ENCODE results near the gene GRAMD4. TPM values are rescaled to one million over a fixed set of nuclear protein-coding genes. Genes with fewer than 3 reads are reported as not detected.

GRAMD4 gene
- total and polyA plus RNA-seq, 4 donors: 16.3 to 67.7 (median 21.2) TPM

GRCh38 chr22:46675479-46675878, 55.3 kb downstream of the GRAMD4 start:
- DNase-seq: no peak
- Histone ChIP-seq H3K36me3 (ENCODE audit: control insufficient read depth in 4 of 4, insufficient read depth in 4 of 4, low read length in 4 of 4) (peaks cover 0 to 35% (median 0%) of the 10 kb centered on the region in 4 donors), H3K27ac (ENCODE audit: low read depth in 1 of 2, low read length in 1 of 2) (no peak overlapping the region)

GRCh38 chr22:46675938-46676337, 55.8 kb downstream of the GRAMD4 start:
- Histone ChIP-seq H3K4me1 (ENCODE audit: control insufficient read depth in 5 of 5, insufficient read depth in 5 of 5, low read length in 5 of 5) (peaks cover 0 to 12% (median 0%) of the 10 kb centered on the region in 5 donors), H3K27ac (ENCODE audit: low read depth in 1 of 2, low read length in 1 of 2) (no peak overlapping the region), H3K36me3 (ENCODE audit: control insufficient read depth in 4 of 4, insufficient read depth in 4 of 4, low read length in 4 of 4) (peaks cover 0 to 35% (median 0%) of the 10 kb centered on the region in 4 donors), H3K9me3 (ENCODE audit: control insufficient read depth in 4 of 4, insufficient read depth in 3 of 4, low read length in 3 of 4) (no peaks in the 10 kb centered on the region), H3K9ac (ENCODE audit: insufficient read depth in 1 of 2, low read length in 2 of 2) (no peak overlapping the region), H3K27me3 (ENCODE audit: control insufficient read depth in 3 of 3, insufficient read depth in 3 of 3, low read length in 2 of 3) (no peaks in the 10 kb centered on the region), H3K4me3 (no peak overlapping the region)
- 90 to 92% methylated on average over 16 of the region's 16 CpGs for WGBS, 2 donors
- ATAC-seq (ENCODE audit: insufficient read depth, low FRiP score): no peak
- TF ChIP-seq CTCF (IDR thresholded peaks at IDR 0.05; ENCODE audit: control extremely low read depth, extremely low read depth): no peak
- DNase-seq: no peak

More at GRCh38 chr22:46675479-46675878, 55.3 kb downstream of the GRAMD4 start:
- H3K9ac ChIP-seq (ENCODE audit: insufficient read depth in 1 of 2, low read length in 2 of 2): no peak overlapping the region
- H3K27me3 ChIP-seq (ENCODE audit: control insufficient read depth in 3 of 3, insufficient read depth in 3 of 3, low read length in 2 of 3): no peaks in the 10 kb centered on the region
- H3K4me3 ChIP-seq: no peak overlapping the region
- TF ChIP-seq CTCF (IDR thresholded peaks at IDR 0.05; ENCODE audit: control extremely low read depth, extremely low read depth): no peak
- 92 to 94% methylated on average over 13 of the region's 13 CpGs for WGBS, 2 donors
- no peaks in the 10 kb centered on the region for H3K9me3 ChIP-seq (ENCODE audit: control insufficient read depth in 4 of 4, insufficient read depth in 3 of 4, low read length in 3 of 4)
- H3K4me1 ChIP-seq (ENCODE audit: control insufficient read depth in 5 of 5, insufficient read depth in 5 of 5, low read length in 5 of 5): peaks cover 0 to 12% (median 0%) of the 10 kb centered on the region in 5 donors
- ATAC-seq (ENCODE audit: insufficient read depth, low FRiP score): no peak

GRCh38 chr22:46676479-46676878, 56.3 kb downstream of the GRAMD4 start:
- 93% methylated on average over 15 of the region's 15 CpGs for WGBS, 2 donors
- Histone ChIP-seq H3K9ac (ENCODE audit: insufficient read depth in 1 of 2, low read length in 2 of 2) (no peak overlapping the region), H3K4me3 (no peak overlapping the region), H3K36me3 (ENCODE audit: control insufficient read depth in 4 of 4, insufficient read depth in 4 of 4, low read length in 4 of 4) (peaks cover 0 to 35% (median 0%) of the 10 kb centered on the region in 4 donors), H3K9me3 (ENCODE audit: control insufficient read depth in 4 of 4, insufficient read depth in 3 of 4, low read length in 3 of 4) (no peaks in the 10 kb centered on the region), H3K4me1 (ENCODE audit: control insufficient read depth in 5 of 5, insufficient read depth in 5 of 5, low read length in 5 of 5) (peaks cover 0 to 12% (median 0%) of the 10 kb centered on the region in 5 donors), H3K27me3 (ENCODE audit: control insufficient read depth in 3 of 3, insufficient read depth in 3 of 3, low read length in 2 of 3) (no peaks in the 10 kb centered on the region), H3K27ac (ENCODE audit: low read depth in 1 of 2, low read length in 1 of 2) (no peak overlapping the region)
- TF ChIP-seq CTCF (IDR thresholded peaks at IDR 0.05; ENCODE audit: control extremely low read depth, extremely low read depth): no peak
- no peak for ATAC-seq (ENCODE audit: insufficient read depth, low FRiP score)
- DNase-seq: no peak

GRCh38 chr22:46676881-46677280, 56.7 kb downstream of the GRAMD4 start:
- no peak for DNase-seq
- Histone ChIP-seq H3K9me3 (ENCODE audit: control insufficient read depth in 4 of 4, insufficient read depth in 3 of 4, low read length in 3 of 4) (no peaks in the 10 kb centered on the region), H3K27me3 (ENCODE audit: control insufficient read depth in 3 of 3, insufficient read depth in 3 of 3, low read length in 2 of 3) (no peaks in the 10 kb centered on the region), H3K4me3 (no peak overlapping the region), H3K27ac (ENCODE audit: low read depth in 1 of 2, low read length in 1 of 2) (no peak overlapping the region), H3K4me1 (ENCODE audit: control insufficient read depth in 5 of 5, insufficient read depth in 5 of 5, low read length in 5 of 5) (peaks cover 0 to 12% (median 0%) of the 10 kb centered on the region in 5 donors), H3K9ac (ENCODE audit: insufficient read depth in 1 of 2, low read length in 2 of 2) (no peak overlapping the region), H3K36me3 (ENCODE audit: control insufficient read depth in 4 of 4, insufficient read depth in 4 of 4, low read length in 4 of 4) (peaks cover 0 to 35% (median 0%) of the 10 kb centered on the region in 4 donors)
- TF ChIP-seq CTCF (IDR thresholded peaks at IDR 0.05; ENCODE audit: control extremely low read depth, extremely low read depth): no peak
- no peak for ATAC-seq (ENCODE audit: insufficient read depth, low FRiP score)
- WGBS, 2 donors: 93 to 94% methylated on average over 14 of the region's 14 CpGs

All from lung (tissue), 12 donors.